Kidney (tissue), 14 donors: ENCODE measurements around the gene NCAM2. TPM values are rescaled to one million over a fixed set of nuclear protein-coding genes. Genes with fewer than 3 reads are reported as not detected.

Source experiments
- DNase-seq, 5 donors: peaks; one replicate each; pipeline ENCODE4 v3.0.0-alpha.2; 2013 to 2020
- FAIRE-seq: peaks from 2 replicates; lab custom pipeline; 2012; peaks lifted over from hg19 to GRCh38; lab: Jason Lieb, UNC
- H3K27ac ChIP-seq, 2 donors: one replicate each; pipeline ENCODE4 v1.7.0; 2013; ENCODE audit warnings: low read depth in 2 of 2, low read length in 2 of 2, inconsistent platforms in 1 of 2
- H3K27me3 ChIP-seq: one replicate; pipeline ENCODE4 v1.7.1; 2013; ENCODE audit warnings: low read length, inconsistent platforms; ENCODE audit not compliant: control insufficient read depth, insufficient read depth
- H3K36me3 ChIP-seq, 3 donors: one replicate each; pipeline versions ENCODE4 v1.7.0 to v1.7.1; 2013; ENCODE audit warnings: low read length in 3 of 3, control low read depth in 1 of 3, inconsistent platforms in 1 of 3; ENCODE audit not compliant: insufficient read depth in 3 of 3, control insufficient read depth in 2 of 3
- H3K4me1 ChIP-seq, 3 donors: one replicate each; pipeline versions ENCODE4 v1.7.0 to v1.7.1; 2013; ENCODE audit warnings: low read length in 3 of 3, inconsistent platforms in 1 of 3, low read depth in 1 of 3; ENCODE audit not compliant: control insufficient read depth in 2 of 3, insufficient read depth in 2 of 3
- H3K4me3 ChIP-seq, 3 donors: one replicate each; pipeline versions ENCODE4 v1.7.0 to v1.8.1; 2013; ENCODE audit warnings: low read length in 3 of 3, control low read depth in 1 of 3, inconsistent platforms in 1 of 3
- H3K9ac ChIP-seq, 3 donors: one replicate each; pipeline versions ENCODE4 v1.7.0 to v1.7.1; 2013; ENCODE audit warnings: low read length in 3 of 3, control low read depth in 1 of 3, inconsistent platforms in 1 of 3
- H3K9me3 ChIP-seq, 3 donors: one replicate each; pipeline versions ENCODE4 v1.7.0 to v1.7.1; 2013; ENCODE audit warnings: low read length in 3 of 3, control low read depth in 1 of 3, inconsistent platforms in 1 of 3; ENCODE audit not compliant: control insufficient read depth in 2 of 3, insufficient read depth in 1 of 3
- intact Hi-C: fragments of 100-400 bp; cut with DNase I; formaldehyde crosslinking; loops from one replicate; pipeline ENCODE4 v1.11.1; 2022
- polyA plus RNA-seq: library from polyadenylated mRNA; stranded (reverse); fragments of 350-450 nt; fragmentation: Illumina TruSeq; extraction: RNeasy Lipid Tissue Mini Kit (QIAGEN cat#74804); gene quantifications from one replicate; pipeline ENCODE4 v1.2.3, GENCODE V29; 2014; ENCODE audit warnings: low read depth, low replicate concordance; ENCODE audit not compliant: insufficient read depth
- total RNA-seq: library from RNA; stranded (reverse); fragmentation: NEBNext Ultra II Directional; extraction: Animal tissue kit (Norgen Biotek cat#: 25700); gene quantifications from one replicate; pipeline ENCODE4 v1.2.1, GENCODE V29; 2021
- TF ChIP-seq, protein P1 (sequence below): IDR thresholded peaks from 3 replicates; pipeline ENCODE4 v1.5.1; 2012; ENCODE audit warnings: mild to moderate bottlenecking, moderate library complexity, borderline replicate concordance; ENCODE audit not compliant: insufficient read depth; ENCODE audit errors: extremely low read depth
- donor health status: control.
- donor health status: control.
- donor health status: control.
- donor health status: control.
- donor health status: control.
- donor health status: DM: yes; HTN: yes; CAD: no.
- donor health status: Normal renal cell carcinoma (clear cell type).

Gene NCAM2
- total and polyA plus RNA-seq, 2 donors from 2014 or later: 0.13 to 0.82 TPM

GRCh38 chr21:21028275-21028820, 30.1 kb downstream of the NCAM2 start:
- FAIRE-seq: no peak
- no peak overlapping the region for H3K27ac ChIP-seq
- TF ChIP-seq, protein P1, sequence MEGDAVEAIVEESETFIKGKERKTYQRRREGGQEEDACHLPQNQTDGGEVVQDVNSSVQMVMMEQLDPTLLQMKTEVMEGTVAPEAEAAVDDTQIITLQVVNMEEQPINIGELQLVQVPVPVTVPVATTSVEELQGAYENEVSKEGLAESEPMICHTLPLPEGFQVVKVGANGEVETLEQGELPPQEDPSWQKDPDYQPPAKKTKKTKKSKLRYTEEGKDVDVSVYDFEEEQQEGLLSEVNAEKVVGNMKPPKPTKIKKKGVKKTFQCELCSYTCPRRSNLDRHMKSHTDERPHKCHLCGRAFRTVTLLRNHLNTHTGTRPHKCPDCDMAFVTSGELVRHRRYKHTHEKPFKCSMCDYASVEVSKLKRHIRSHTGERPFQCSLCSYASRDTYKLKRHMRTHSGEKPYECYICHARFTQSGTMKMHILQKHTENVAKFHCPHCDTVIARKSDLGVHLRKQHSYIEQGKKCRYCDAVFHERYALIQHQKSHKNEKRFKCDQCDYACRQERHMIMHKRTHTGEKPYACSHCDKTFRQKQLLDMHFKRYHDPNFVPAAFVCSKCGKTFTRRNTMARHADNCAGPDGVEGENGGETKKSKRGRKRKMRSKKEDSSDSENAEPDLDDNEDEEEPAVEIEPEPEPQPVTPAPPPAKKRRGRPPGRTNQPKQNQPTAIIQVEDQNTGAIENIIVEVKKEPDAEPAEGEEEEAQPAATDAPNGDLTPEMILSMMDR: no peak
- H3K9me3 ChIP-seq: no peaks in the 10 kb centered on the region
- intact Hi-C loops: no loop called here
- no peaks in the 10 kb centered on the region for H3K4me1 ChIP-seq
- DNase-seq: no peak
- H3K27me3 ChIP-seq: no peaks in the 10 kb centered on the region
- no peak overlapping the region for H3K9ac ChIP-seq
- no peak overlapping the region for H3K4me3 ChIP-seq
- no peaks in the 10 kb centered on the region for H3K36me3 ChIP-seq

DNA sequence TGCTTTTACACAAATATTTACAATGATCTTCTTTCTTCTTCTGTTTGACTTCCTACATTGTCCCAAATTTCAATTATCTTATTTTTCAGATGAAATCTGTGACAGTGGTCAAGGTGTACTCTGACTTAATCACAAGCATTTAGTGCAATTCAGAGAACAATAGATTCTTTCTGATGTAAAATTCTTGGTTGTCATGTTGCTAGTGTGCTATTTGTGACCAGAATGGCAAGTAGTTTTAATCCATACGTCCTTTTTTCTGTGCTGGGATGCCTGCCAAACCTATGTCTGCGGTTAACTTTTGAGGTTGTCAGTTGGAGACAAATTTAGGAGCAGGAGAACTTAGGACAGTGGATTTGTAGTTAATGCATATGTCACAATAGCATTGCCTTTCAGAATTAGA, 31.0 kb downstream of the NCAM2 start:
- no peak overlapping the region for H3K4me3 ChIP-seq
- H3K27me3 ChIP-seq: no peaks in the 10 kb centered on the region
- H3K27ac ChIP-seq: no peak overlapping the region
- intact Hi-C loops: no loop called here
- H3K36me3 ChIP-seq: no peaks in the 10 kb centered on the region
- no peak overlapping the region for H3K9ac ChIP-seq
- no peak for FAIRE-seq
- TF ChIP-seq, protein P1: no peak
- no peak for DNase-seq
- H3K4me1 ChIP-seq: no peaks in the 10 kb centered on the region
- no peaks in the 10 kb centered on the region for H3K9me3 ChIP-seq

DNA sequence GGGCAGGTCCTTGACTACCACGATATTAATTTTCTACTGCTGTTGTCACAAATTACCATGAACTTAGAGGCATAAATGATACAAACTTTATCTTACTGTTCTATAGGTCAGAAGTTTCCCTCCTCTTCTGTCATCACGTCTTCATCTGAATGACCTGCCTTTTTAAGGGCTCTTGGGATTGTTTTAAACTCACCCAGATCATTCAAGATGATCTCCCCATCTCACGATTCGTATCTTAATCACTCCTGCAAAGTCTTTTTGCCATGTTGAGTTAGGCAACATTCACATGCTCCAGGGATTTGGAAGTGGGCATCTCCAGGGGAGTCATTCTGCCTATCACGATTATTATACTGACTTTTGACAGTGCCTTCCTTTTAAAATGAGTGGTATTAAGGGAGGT, 32.1 kb downstream of the NCAM2 start:
- Histone ChIP-seq H3K4me3 (no peak overlapping the region), H3K27ac (no peak overlapping the region), H3K4me1 (no peaks in the 10 kb centered on the region), H3K9ac (no peak overlapping the region), H3K9me3 (no peaks in the 10 kb centered on the region), H3K27me3 (no peaks in the 10 kb centered on the region), H3K36me3 (no peaks in the 10 kb centered on the region)
- FAIRE-seq: no peak
- TF ChIP-seq, protein P1: no peak
- DNase-seq: no peak
- intact Hi-C loops: no loop called here

- intact Hi-C loops: no loop called here
- Histone ChIP-seq H3K27ac (no peak overlapping the region), H3K27me3 (no peaks in the 10 kb centered on the region), H3K36me3 (no peaks in the 10 kb centered on the region), H3K9me3 (no peaks in the 10 kb centered on the region), H3K9ac (no peak overlapping the region), H3K4me1 (no peaks in the 10 kb centered on the region), H3K4me3 (no peak overlapping the region)
- FAIRE-seq (no peak), DNase-seq (no peak)
- TF ChIP-seq, protein P1: no peak
Observed at GRCh38 chr21:21034036-21034435, 35.8 kb downstream of the NCAM2 start.
